Stimulated activated CD4-positive, alpha-beta T cell treated with anti-CD3 and anti-CD28 coated beads, Interleukin-4, amount 100 ng/mL, for 24 hours (primary cell): ENCODE results near the gene IQCH.

ENCODE experiments used
- DNase-seq: peaks from one replicate; pipeline ENCODE4 v3.0.0-alpha.2; 2020

Gene IQCH

DNA sequence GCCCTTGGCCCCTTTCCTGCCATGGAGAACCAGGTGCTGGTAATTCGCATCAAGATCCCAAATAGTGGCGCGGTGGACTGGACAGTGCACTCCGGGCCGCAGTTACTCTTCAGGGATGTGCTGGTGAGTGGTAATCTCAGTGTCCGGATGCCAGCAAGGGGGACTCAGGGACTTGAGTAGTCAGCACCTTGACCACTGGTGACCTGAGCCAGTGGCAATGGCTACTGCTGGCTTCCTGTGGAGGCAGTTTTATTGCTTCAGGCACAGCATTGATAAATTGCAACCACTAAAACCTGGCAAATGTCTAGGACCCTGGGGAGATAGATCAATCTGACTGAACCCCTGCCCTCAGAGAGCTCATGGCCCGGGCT lies 288.7 kb downstream of the IQCH start:
- DNase-seq = no peak

- DNase-seq = no peak
Measured at GRCh38 chr15:67544475-67544874, 289.9 kb downstream of the IQCH start.

DNA sequence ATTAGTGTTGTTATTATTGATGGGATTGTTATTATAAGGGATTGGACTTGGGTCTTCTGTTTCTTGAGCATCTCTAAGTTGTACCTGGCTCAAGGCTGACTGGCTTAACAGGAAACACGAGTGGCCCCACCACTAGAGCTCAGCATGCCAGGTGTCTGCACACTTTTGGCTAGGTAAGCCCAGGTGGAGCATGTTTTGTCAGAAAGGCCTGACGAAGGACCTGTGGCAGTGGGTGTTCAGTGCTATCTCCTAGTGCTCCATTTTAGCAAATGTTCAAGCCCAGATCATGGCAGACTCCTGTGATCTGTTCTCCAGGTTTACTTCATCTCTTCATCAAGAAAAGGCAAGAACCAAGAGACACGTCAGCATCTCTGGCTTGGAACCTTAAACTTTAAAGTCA lies 291.3 kb downstream of the IQCH start:
- DNase-seq = no peak

GRCh38 chr15:67547064-67547463 lies 292.5 kb downstream of the IQCH start:
- DNase-seq = no peak

DNA sequence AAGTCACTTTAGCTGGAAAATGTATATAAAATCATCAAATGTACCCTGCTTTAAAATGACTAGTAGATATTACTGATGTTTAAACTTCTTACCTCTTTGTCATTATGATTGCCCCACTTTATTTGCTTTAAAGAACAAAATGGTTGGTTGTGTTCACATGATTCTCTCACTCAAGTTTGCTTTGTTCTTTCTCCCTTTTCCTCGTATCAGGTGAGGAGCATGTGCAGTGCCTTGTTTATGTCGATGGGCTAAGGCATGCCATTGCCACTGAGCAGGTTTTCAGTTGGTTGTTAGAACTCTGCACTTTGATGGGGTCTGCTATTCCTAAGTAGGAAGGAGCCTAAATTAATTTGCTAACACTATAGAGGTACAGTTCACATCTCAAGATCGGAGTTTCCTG lies 293.2 kb downstream of the IQCH start:
- no peak for DNase-seq

- no peak for DNase-seq
Measured at GRCh38 chr15:67548236-67548852, 293.8 kb downstream of the IQCH start.

- no peak for DNase-seq
Measured at GRCh38 chr15:67548862-67549651, 294.5 kb downstream of the IQCH start.

- DNase-seq = no peak
Measured at GRCh38 chr15:67549736-67550135, 295.1 kb downstream of the IQCH start.

GRCh38 chr15:67550522-67550921 lies 295.9 kb downstream of the IQCH start:
- DNase-seq = no peak

GRCh38 chr15:67551207-67551743 lies 296.7 kb downstream of the IQCH start:
- no peak for DNase-seq
